Caco-2 (cell line): Measurements from ENCODE around the gene EPO. TPM values are rescaled to one million over a fixed set of nuclear protein-coding genes. Genes with fewer than 3 reads are reported as not detected.

Source experiments
- BruUV-seq: library from RNA; stranded (reverse); fragments of 400-500 nt; replicated peaks from 2 replicates; lab custom pipeline; 2021; lab: Mats Ljungman, UMichigan
- CTCF ChIA-PET: fragments of 300-600 bp; sonication (Branson Sonifier 250); formaldehyde crosslinking; loops from one replicate; lab custom pipeline; 2022; ENCODE audit warnings: antibody characterized with exemption; lab: Charles Lee
- POLR2A ChIA-PET: fragments of 300-600 bp; sonication (Branson Sonifier 250); formaldehyde crosslinking; loops from one replicate; lab custom pipeline; 2022; ENCODE audit warnings: antibody characterized with exemption; lab: Charles Lee
- DNase-seq, 2 experiments: peaks; one replicate each; pipeline versions ENCODE4 v3.0.0 to v3.0.0-alpha.2; 2020 to 2022
- H3K27me3 ChIP-seq: replicated peaks from 2 replicates; pipeline ENCODE4 v1.6.0; 2011; ENCODE audit warnings: low read length; ENCODE audit not compliant: control insufficient read depth, insufficient read depth
- H3K36me3 ChIP-seq: 2 replicates; pipeline ENCODE4 v1.5.1; 2011; ENCODE audit warnings: low read length; ENCODE audit not compliant: control insufficient read depth, insufficient read depth
- H3K4me1 ChIP-seq: fragments of 250-450 bp; sonication (Bioruptor Pico); 2 replicates; pipeline ENCODE4 v1.5.1; 2020; ENCODE audit warnings: mild to moderate bottlenecking
- H3K4me3 ChIP-seq: 2 replicates; pipeline ENCODE4 v1.5.1; 2011; ENCODE audit warnings: low read depth, mild to moderate bottlenecking, control low read depth, low read length
- H3K9me3 ChIP-seq: fragments of 250-450 bp; sonication (Bioruptor Pico); 2 replicates; pipeline ENCODE4 v1.5.1; 2020; ENCODE audit warnings: mild to moderate bottlenecking, moderate library complexity
- H3K27ac Mint-ChIP-seq: one replicate; pipeline ENCODE4 v1.8.0; 2022; ENCODE audit warnings: mixed read lengths; ENCODE audit not compliant: unreplicated experiment
- H3K27me3 Mint-ChIP-seq: one replicate; pipeline ENCODE4 v1.8.0; 2022; ENCODE audit warnings: mixed read lengths; ENCODE audit not compliant: insufficient read depth, unreplicated experiment
- H3K36me3 Mint-ChIP-seq: one replicate; pipeline ENCODE4 v1.8.0; 2022; ENCODE audit warnings: mild to moderate bottlenecking, mixed read lengths; ENCODE audit not compliant: insufficient read depth, unreplicated experiment
- H3K4me1 Mint-ChIP-seq: one replicate; pipeline ENCODE4 v1.8.0; 2022; ENCODE audit warnings: low read depth, mixed read lengths; ENCODE audit not compliant: unreplicated experiment
- H3K4me3 Mint-ChIP-seq: one replicate; pipeline ENCODE4 v1.8.0; 2022; ENCODE audit warnings: mild to moderate bottlenecking, moderate library complexity, mixed read lengths; ENCODE audit not compliant: unreplicated experiment
- H3K9me3 Mint-ChIP-seq: one replicate; pipeline ENCODE4 v1.8.0; 2022; ENCODE audit warnings: mixed read lengths; ENCODE audit not compliant: unreplicated experiment
- intact Hi-C: fragments of 100-400 bp; cut with micrococcal nuclease; formaldehyde crosslinking; loops from one replicate; pipeline ENCODE4 v1.10.0; 2022; ENCODE audit not compliant: unreplicated experiment
- total RNA-seq: library from RNA; stranded (reverse); gene quantifications from 2 replicates; pipeline ENCODE4 v1.2.3, GENCODE V29; 2022
- TF ChIP-seq, protein P1 (sequence below), 2 experiments: fragments of 200-600 bp in 1 of 2; IDR thresholded peaks; 1 replicate in 1 of 2; 2 replicates in 1 of 2; pipeline versions ENCODE4 v1.5.1 to v1.8.0; 2011 to 2022; ENCODE audit warnings: antibody characterized with exemption in 1 of 2, control low read depth in 1 of 2, inconsistent platforms in 1 of 2, low read depth in 1 of 2, low read length in 1 of 2, mild to moderate bottlenecking in 1 of 2, moderate library complexity in 1 of 2; ENCODE audit not compliant: insufficient read depth in 1 of 2, severe bottlenecking in 1 of 2, unreplicated experiment in 1 of 2

The EPO gene
- total RNA-seq, 1 experiment from 2014 or later = 1.1 TPM

DNA sequence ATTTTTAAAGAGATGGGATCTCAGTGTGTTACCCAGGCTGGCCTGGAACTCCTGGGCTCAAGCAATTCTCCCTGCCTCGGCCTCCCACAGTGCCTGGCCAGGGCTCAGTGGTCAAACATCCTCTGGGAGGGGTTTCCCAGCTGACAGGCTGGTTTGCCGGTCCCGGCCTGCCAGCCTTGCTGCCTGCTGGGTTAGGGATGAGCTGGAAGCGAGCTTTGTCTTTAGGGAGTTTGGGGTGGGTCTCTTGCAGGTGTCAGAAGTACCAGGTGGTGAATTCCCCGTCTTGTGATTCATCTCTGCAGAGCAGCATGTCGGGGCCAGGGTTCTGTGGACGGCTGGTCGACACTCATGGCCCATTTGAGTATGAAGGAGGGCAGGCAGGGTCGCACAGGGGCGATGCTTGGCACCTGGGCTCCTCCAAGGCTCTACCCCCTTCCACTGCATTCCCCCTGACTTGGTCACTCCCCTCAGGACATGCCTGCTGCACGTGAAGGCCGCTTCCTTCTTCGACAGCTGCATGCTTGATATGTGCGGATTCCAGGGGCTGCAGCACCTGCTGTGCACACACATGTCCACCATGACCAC lies 43.4 kb downstream of the EPO start:
- TF ChIP-seq, protein P1, sequence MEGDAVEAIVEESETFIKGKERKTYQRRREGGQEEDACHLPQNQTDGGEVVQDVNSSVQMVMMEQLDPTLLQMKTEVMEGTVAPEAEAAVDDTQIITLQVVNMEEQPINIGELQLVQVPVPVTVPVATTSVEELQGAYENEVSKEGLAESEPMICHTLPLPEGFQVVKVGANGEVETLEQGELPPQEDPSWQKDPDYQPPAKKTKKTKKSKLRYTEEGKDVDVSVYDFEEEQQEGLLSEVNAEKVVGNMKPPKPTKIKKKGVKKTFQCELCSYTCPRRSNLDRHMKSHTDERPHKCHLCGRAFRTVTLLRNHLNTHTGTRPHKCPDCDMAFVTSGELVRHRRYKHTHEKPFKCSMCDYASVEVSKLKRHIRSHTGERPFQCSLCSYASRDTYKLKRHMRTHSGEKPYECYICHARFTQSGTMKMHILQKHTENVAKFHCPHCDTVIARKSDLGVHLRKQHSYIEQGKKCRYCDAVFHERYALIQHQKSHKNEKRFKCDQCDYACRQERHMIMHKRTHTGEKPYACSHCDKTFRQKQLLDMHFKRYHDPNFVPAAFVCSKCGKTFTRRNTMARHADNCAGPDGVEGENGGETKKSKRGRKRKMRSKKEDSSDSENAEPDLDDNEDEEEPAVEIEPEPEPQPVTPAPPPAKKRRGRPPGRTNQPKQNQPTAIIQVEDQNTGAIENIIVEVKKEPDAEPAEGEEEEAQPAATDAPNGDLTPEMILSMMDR (IDR thresholded peaks at IDR 0.05; ENCODE audit: insufficient read depth in 1 of 2, low read depth in 1 of 2, low read length in 1 of 2, severe bottlenecking in 1 of 2, unreplicated experiment in 1 of 2) = no peak

DNA sequence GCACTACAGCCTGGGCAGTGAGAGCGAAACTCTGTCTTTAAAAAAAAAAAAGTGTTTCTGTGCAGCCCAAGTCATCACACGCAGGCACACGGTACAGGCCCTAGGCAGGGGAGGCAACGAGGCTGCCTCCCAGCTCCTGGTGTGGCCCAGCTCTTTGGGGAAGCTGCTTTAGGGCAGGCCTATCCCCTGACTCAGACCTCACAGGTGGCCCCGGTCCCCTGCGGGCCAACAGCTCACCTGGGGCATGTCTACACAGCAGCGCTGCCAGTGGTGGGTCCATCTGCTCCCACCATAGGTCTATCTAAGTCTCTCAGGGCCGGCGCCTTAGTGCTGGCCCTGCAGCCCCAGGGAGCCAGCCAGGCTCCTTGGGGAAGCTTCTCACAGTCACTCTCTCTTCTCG lies 44.6 kb downstream of the EPO start:
- no peak for DNase-seq
- Mint-ChIP-seq H3K4me3 (no peak overlapping the region), H3K27ac (no peak overlapping the region), H3K36me3 (no peaks in the 10 kb centered on the region), H3K27me3 (no peaks in the 10 kb centered on the region), H3K9me3 (no peaks in the 10 kb centered on the region), H3K4me1 (no peaks in the 10 kb centered on the region)
- H3K4me1 ChIP-seq = peaks cover under 1% of the 10 kb centered on the region; the same call in 1 of the 2 replicates
- CTCF ChIA-PET = no interaction called here
- POLR2A ChIA-PET = no interaction called here
- TF ChIP-seq, protein P1 (IDR thresholded peaks at IDR 0.05; ENCODE audit: insufficient read depth in 1 of 2, low read depth in 1 of 2, low read length in 1 of 2, severe bottlenecking in 1 of 2, unreplicated experiment in 1 of 2) = no peak
- no peaks in the 10 kb centered on the region for H3K36me3 ChIP-seq
- no peaks in the 10 kb centered on the region for H3K27me3 ChIP-seq
- BruUV-seq = no TSS peak
- H3K9me3 ChIP-seq = no peaks in the 10 kb centered on the region
- intact Hi-C loops = no loop called here
- no peak overlapping the region for H3K4me3 ChIP-seq

More for the DNA sequence above, 43.4 kb downstream of the EPO start:
- ChIA-PET CTCF (no interaction called here), POLR2A (no interaction called here)
- Histone ChIP-seq H3K4me3 (no peak overlapping the region), H3K9me3 (no peaks in the 10 kb centered on the region), H3K36me3 (no peaks in the 10 kb centered on the region), H3K27me3 (no peaks in the 10 kb centered on the region), H3K4me1 (peaks cover 5% of the 10 kb centered on the region; the same call in 1 of the 2 replicates)
- Mint-ChIP-seq H3K9me3 (no peaks in the 10 kb centered on the region), H3K27me3 (no peaks in the 10 kb centered on the region), H3K4me1 (no peaks in the 10 kb centered on the region), H3K36me3 (no peaks in the 10 kb centered on the region), H3K27ac (no peak overlapping the region), H3K4me3 (no peak overlapping the region)
- intact Hi-C loops = no loop called here
- DNase-seq = no peak
- no TSS peak for BruUV-seq

DNA sequence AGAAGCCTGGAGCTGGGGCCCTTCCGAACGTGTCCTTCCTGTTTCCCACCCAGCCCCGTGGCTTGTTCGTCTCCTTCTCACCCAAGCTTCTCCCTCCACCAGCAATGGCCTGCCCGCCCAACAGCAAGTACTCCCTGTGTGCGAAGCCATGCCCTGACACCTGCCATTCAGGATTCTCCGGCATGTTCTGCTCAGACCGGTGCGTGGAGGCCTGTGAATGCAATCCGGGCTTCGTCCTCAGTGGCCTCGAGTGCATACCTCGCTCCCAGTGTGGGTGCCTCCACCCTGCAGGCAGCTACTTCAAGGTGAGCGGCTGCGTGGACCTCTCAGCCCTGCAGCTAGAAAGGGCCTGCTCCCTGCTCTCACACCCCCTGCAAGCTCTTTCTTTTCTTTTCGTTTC lies 45.0 kb downstream of the EPO start:
- Mint-ChIP-seq H3K36me3 (no peaks in the 10 kb centered on the region), H3K4me1 (no peaks in the 10 kb centered on the region), H3K27me3 (no peaks in the 10 kb centered on the region), H3K27ac (no peak overlapping the region), H3K4me3 (no peak overlapping the region), H3K9me3 (no peaks in the 10 kb centered on the region)
- Histone ChIP-seq H3K27me3 (no peaks in the 10 kb centered on the region), H3K9me3 (no peaks in the 10 kb centered on the region), H3K4me3 (no peak overlapping the region), H3K4me1 (no peaks in the 10 kb centered on the region), H3K36me3 (no peaks in the 10 kb centered on the region)
- TF ChIP-seq, protein P1 (IDR thresholded peaks at IDR 0.05; ENCODE audit: insufficient read depth in 1 of 2, low read depth in 1 of 2, low read length in 1 of 2, severe bottlenecking in 1 of 2, unreplicated experiment in 1 of 2) = no peak
- CTCF ChIA-PET = no interaction called here
- intact Hi-C loops = no loop called here
- no TSS peak for BruUV-seq
- DNase-seq = no peak
- POLR2A ChIA-PET = no interaction called here
